GM12892 (cell line): ENCODE measurements around the gene LRP2.

Source experiments
- POLR2A ChIP-seq: IDR thresholded peaks from 2 replicates; pipeline ENCODE4 v1.6.1; 2011; ENCODE audit warnings: low read depth, low read length, control low read depth
- TAF1 ChIP-seq: IDR thresholded peaks from 2 replicates; pipeline ENCODE4 v1.6.1; 2011; ENCODE audit warnings: low read depth, mild to moderate bottlenecking, control low read depth, low read length, borderline replicate concordance

GRCh38 chr2:169258045-169258601 lies 104.2 kb downstream of the LRP2 start:
- TF ChIP-seq POLR2A (no peak), TAF1 (no peak)
